GM12892 (cell line): ENCODE data around the gene TNS3.

Experiments
- DNase-seq: peaks from one replicate; pipeline ENCODE4 v3.0.0; 2011; ENCODE audit not compliant: insufficient read length
- FAIRE-seq: peaks from 2 replicates; lab custom pipeline; 2011; peaks lifted over from hg19 to GRCh38; lab: Jason Lieb, UNC
- POLR2A ChIP-seq: IDR thresholded peaks from 2 replicates; pipeline ENCODE4 v1.6.1; 2011; ENCODE audit warnings: low read depth, low read length, control low read depth
- POLR2AphosphoS5 ChIP-seq: IDR thresholded peaks from 2 replicates; pipeline ENCODE4 v1.6.1; 2011; ENCODE audit warnings: low read depth, low read length, control low read depth
- TAF1 ChIP-seq: IDR thresholded peaks from 2 replicates; pipeline ENCODE4 v1.6.1; 2011; ENCODE audit warnings: low read depth, mild to moderate bottlenecking, control low read depth, low read length, borderline replicate concordance

Gene TNS3

GRCh38 chr7:47332213-47332612 is 249.7 kb downstream of the TNS3 start:
- DNase-seq (no peak), FAIRE-seq (no peak)
- TF ChIP-seq TAF1 (no peak), POLR2AphosphoS5 (no peak), POLR2A (no peak)

GRCh38 chr7:47331179-47331565 is 250.7 kb downstream of the TNS3 start:
- no peak for DNase-seq
- no peak for FAIRE-seq
- TF ChIP-seq POLR2AphosphoS5 (no peak), POLR2A (no peak), TAF1 (no peak)

DNA sequence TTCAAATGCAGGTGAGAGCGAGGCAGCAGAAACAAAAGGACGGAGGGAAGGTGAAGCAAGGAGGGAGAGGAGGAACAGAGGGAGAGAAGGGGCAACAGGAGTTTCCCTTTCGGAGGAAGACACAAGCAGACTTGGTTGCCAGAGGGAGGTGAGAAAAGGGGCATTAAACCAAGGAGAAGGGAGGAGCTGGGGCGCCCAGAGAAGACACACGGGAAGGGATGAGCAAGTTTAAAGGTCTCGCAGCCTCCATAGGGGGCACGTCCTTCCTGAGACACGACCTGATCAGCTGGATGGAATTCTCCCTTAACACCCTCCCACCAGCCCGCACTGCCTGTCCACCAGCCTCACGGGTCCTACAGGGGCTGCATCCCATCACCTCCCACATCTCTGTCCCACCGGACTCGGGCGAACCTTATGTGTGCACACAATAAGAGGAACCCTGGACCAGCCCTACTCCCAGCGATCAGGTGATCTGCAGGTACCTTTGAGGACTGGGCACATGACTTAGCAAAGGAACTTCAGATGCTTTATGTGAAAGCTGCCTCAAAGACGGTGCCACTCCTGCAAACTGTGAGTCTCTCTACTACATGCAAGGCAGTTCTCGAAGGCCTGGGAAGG is 251.2 kb downstream of the TNS3 start:
- no peak for FAIRE-seq
- no peak for TF ChIP-seq POLR2AphosphoS5
- no peak for TF ChIP-seq POLR2A
- no peak for TF ChIP-seq TAF1
- no peak for DNase-seq

DNA sequence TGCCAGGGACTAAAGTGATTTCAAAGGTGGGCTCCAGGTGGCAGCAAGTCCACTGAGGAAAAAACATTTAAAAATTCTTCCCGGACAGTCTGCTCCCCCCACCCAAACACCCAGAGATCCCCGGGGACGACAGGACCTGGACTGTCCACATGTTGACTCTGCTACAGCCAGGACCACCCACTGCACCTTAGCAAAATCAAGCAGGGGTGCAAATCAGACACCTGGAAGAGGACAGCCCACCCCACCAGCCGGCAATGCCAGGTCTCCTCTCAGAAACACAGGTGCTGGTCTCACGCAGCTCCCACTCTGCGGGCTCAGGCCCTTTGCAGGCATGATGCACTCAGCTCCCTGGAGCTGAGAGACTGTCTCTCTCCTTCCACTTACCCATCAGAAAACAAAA is 251.9 kb downstream of the TNS3 start:
- no peak for TF ChIP-seq TAF1
- no peak for TF ChIP-seq POLR2A
- no peak for TF ChIP-seq POLR2AphosphoS5
- no peak for DNase-seq
- no peak for FAIRE-seq

GRCh38 chr7:47329320-47329926 is 252.5 kb downstream of the TNS3 start:
- FAIRE-seq (no peak), DNase-seq (no peak)
- TF ChIP-seq POLR2A (no peak), POLR2AphosphoS5 (no peak), TAF1 (no peak)

- DNase-seq (no peak), FAIRE-seq (no peak)
- TF ChIP-seq POLR2AphosphoS5 = no peak
- no peak for TF ChIP-seq POLR2A
- TF ChIP-seq TAF1 = no peak
Measured at GRCh38 chr7:47328392-47329319, 253.3 kb downstream of the TNS3 start.

DNA sequence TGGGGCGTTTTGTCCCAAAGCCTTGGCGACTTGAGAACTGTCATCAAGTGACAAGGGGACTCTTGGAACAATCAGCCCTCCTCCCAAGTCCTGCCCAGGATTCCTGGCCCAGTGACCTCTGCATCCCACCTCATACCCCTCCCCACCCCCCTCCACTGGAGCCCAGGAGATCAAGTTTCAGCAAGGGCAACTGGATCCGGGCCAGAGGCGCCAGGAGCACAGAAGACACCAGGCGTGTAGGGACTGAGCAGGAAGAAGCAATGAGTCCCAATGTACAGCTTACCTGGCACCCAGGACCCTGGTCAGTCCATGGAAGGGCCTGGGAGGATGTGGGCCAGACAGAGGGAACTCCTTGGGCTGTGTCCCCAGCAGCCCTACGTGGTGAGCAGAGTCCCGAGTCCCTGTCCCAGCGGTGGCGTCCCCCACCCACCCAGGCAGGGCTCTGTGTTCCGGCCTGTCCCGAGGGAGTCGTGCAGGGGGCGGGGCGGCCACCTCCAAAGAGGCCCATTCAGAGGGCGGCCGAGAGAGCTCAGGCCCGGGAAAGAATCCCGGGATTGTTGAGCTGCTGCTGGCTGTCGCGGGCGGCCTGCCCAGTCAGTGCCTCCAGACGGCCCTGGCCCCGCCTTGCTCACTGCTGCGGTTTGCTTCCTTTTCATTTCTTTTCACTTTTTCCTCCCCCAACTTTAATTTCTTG is 254.1 kb downstream of the TNS3 start:
- TF ChIP-seq POLR2A (no peak), POLR2AphosphoS5 (no peak), TAF1 (no peak)
- FAIRE-seq (no peak), DNase-seq (no peak)

DNA sequence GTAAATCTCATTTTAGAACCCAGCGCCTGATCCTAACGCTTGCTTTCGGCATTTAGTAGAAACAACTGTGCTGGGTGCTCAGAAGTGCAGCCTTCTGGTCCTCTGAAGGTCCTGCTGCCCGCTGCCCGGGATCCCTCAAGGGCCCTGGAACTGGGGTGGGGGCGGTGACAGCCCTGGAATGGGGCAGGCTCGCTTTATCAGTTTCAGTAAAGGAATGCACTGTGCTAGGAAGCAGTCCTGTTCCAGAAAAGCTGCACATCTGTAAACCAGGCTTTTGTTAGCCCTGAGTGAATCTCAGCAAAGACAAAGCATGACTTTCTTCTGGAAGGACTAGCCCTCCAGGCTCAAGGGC is 254.6 kb downstream of the TNS3 start:
- no peak for TF ChIP-seq POLR2A
- no peak for TF ChIP-seq POLR2AphosphoS5
- TF ChIP-seq TAF1 = no peak
- DNase-seq (no peak), FAIRE-seq (no peak)

DNA sequence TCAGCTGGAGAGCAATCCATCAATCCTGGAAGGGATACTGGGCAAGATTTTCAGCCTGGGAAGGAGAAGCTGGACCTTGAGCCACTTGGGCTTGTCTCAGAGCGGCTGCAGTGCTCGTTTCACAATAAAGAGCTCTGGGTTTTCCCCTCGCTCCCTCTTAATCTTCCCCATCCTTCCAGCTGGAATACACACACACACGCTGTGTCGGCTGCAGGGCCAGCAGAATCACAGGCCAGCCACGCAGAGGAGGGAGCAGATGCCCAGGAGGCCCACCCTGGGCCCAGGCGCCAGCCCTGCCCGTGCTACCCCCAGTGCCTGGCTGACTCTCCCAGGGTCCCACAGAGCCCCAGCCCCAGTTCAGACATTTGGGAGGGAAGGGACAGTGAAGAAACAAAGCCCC is 255.1 kb downstream of the TNS3 start:
- DNase-seq = no peak
- FAIRE-seq = no peak
- TF ChIP-seq POLR2A = no peak
- TF ChIP-seq POLR2AphosphoS5 = no peak
- no peak for TF ChIP-seq TAF1

DNA sequence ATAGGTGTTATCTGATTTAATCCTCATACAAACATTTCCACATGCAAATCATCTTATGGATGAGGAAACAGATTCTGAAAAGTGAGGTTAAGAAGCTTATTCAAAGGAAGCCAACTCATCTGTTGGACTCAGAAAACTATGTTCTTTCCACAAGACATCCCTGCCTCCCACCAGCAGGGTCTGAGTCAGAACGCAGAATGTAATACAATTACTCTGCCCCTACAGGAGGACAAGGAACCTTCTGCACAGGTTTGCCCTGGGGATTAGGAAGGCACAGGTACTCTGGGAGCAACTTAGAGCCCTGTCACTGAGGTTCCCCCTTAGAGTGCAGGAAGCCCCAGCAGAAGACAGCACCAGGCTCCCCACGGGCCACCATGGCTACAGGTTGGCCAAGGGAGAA is 255.7 kb downstream of the TNS3 start:
- TF ChIP-seq POLR2A (no peak), TAF1 (no peak), POLR2AphosphoS5 (no peak)
- FAIRE-seq = no peak
- DNase-seq = no peak

DNA sequence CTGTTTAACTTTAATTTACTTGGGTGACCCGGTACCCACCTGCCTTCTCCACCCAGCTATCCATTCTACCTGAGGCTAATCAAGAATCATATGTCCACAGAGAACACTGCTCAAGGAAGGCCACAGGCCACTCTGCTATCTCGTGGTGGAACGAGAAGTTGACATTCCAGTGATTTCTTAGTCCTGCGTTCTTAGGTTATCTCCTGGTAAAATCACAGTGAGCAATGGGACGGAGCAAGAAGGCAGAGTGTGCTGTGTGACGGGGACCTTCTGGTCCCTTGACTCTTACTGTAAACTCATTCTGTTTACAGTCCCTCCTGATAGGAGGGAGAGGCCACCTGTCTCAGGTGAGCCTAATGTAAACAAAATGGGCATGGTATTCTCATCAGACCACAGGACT is 256.6 kb downstream of the TNS3 start:
- no peak for TF ChIP-seq TAF1
- DNase-seq (no peak), FAIRE-seq (no peak)
